Hepatocyte (in vitro differentiated cells): ENCODE measurements around the gene CCDC68. TPM values are rescaled to one million over a fixed set of nuclear protein-coding genes. Genes with fewer than 3 reads are reported as not detected.

ENCODE experiments used
- DNase-seq: peaks from one replicate; pipeline ENCODE4 v3.0.0-alpha.2; 2016; ENCODE audit warnings: low spot score
- H2AFZ ChIP-seq: fragments of 200-600 bp; sonication (generic); 2 replicates; pipeline ENCODE4 v1.6.0; 2016; ENCODE audit warnings: antibody characterized with exemption, mild to moderate bottlenecking
- H3K27ac ChIP-seq: fragments of 200-600 bp; sonication (generic); 2 replicates; pipeline ENCODE4 v1.5.1; 2016; ENCODE audit warnings: mild to moderate bottlenecking
- H3K27me3 ChIP-seq: fragments of 200-600 bp; sonication (generic); 2 replicates; pipeline ENCODE4 v1.6.1; 2016
- H3K36me3 ChIP-seq: fragments of 200-600 bp; sonication (generic); replicated peaks from 2 replicates; pipeline ENCODE4 v1.5.1; 2016; ENCODE audit warnings: low read depth; ENCODE audit not compliant: insufficient read depth
- H3K4me1 ChIP-seq: fragments of 200-600 bp; sonication (generic); 2 replicates; pipeline ENCODE4 v1.5.1; 2016; ENCODE audit warnings: mild to moderate bottlenecking, moderate library complexity; ENCODE audit not compliant: insufficient read depth
- H3K4me2 ChIP-seq: fragments of 200-600 bp; sonication (generic); 2 replicates; pipeline ENCODE4 v1.6.0; 2016
- H3K4me3 ChIP-seq: fragments of 200-600 bp; sonication (generic); 2 replicates; pipeline ENCODE4 v1.5.1; 2016; ENCODE audit warnings: mild to moderate bottlenecking
- H3K79me2 ChIP-seq: fragments of 200-600 bp; sonication (generic); 2 replicates; pipeline ENCODE4 v1.6.0; 2017; ENCODE audit warnings: mild to moderate bottlenecking
- H3K9me2 ChIP-seq: fragments of 200-600 bp; sonication (generic); replicated peaks from 2 replicates; pipeline ENCODE4 v1.6.0; 2017; ENCODE audit warnings: mild to moderate bottlenecking; ENCODE audit not compliant: insufficient read depth
- H3K9me3 ChIP-seq: fragments of 200-600 bp; sonication (generic); 2 replicates; pipeline ENCODE4 v1.5.1; 2016; ENCODE audit warnings: low read depth, mild to moderate bottlenecking
- H4K20me1 ChIP-seq: fragments of 200-600 bp; sonication (generic); 2 replicates; pipeline ENCODE4 v1.6.0; 2016; ENCODE audit warnings: mild to moderate bottlenecking; ENCODE audit not compliant: insufficient read depth, poor library complexity, severe bottlenecking
- CTCF ChIP-seq: fragments of 200-600 bp; sonication (generic); IDR thresholded peaks from 2 replicates; pipeline ENCODE4 v1.5.1; 2016; ENCODE audit warnings: antibody characterized with exemption, mild to moderate bottlenecking; ENCODE audit not compliant: poor library complexity
- EZH2 ChIP-seq: fragments of 200-600 bp; sonication (generic); IDR thresholded peaks from 2 replicates; pipeline ENCODE4 v1.6.1; 2016; ENCODE audit warnings: antibody characterized with exemption, mild to moderate bottlenecking, borderline replicate concordance
- EZH2phosphoT487 ChIP-seq: fragments of 200-600 bp; sonication (generic); IDR thresholded peaks from one replicate; pipeline ENCODE4 v1.6.1; 2018; ENCODE audit warnings: antibody characterized with exemption, mild to moderate bottlenecking, low read depth, moderate library complexity; ENCODE audit not compliant: unreplicated experiment, severe bottlenecking
- WGBS: methylation state at CpG from one replicate; pipeline ENCODE4 v1.1.6; 2016; ENCODE audit warnings: low lambda C conversion rate; ENCODE audit errors: missing lambda C conversion rate; 5-methylcytosine and 5-hydroxymethylcytosine counted together
- polyA plus RNA-seq: library from polyadenylated mRNA; unstranded; fragments of >200 nt; fragmentation: Nextera tagmentation; extraction: Ambion mirVana; gene quantifications from 2 replicates; pipeline ENCODE4 v1.2.1, GENCODE V29; 2016
- total RNA-seq: library from RNA; depleted of rRNA; stranded (reverse); fragments of >200 nt; gene quantifications from 2 replicates; pipeline ENCODE4 v1.2.3, GENCODE V29; 2014

The CCDC68 gene
- total and polyA plus RNA-seq, 2 experiments from 2014 or later = 6.7 to 13.0 TPM

GRCh38 chr18:54924948-54925347 is 34.3 kb downstream of the CCDC68 start:
- no peak overlapping the region for H3K27ac ChIP-seq
- H3K4me2 ChIP-seq = no peak overlapping the region
- H3K4me3 ChIP-seq = no peak overlapping the region
- no peaks in the 10 kb centered on the region for H3K4me1 ChIP-seq
- H3K27me3 ChIP-seq = no peaks in the 10 kb centered on the region
- TF ChIP-seq EZH2phosphoT487 = no peak
- no peak for TF ChIP-seq EZH2
- no peak for TF ChIP-seq CTCF
- H3K9me2 ChIP-seq = no peaks in the 10 kb centered on the region
- no peak overlapping the region for H2AFZ ChIP-seq
- H3K79me2 ChIP-seq = no peaks in the 10 kb centered on the region
- H4K20me1 ChIP-seq = no peaks in the 10 kb centered on the region
- 92% methylated on average over 1 of the region's 1 CpG for WGBS
- no peak for DNase-seq
- H3K9me3 ChIP-seq = no peaks in the 10 kb centered on the region
- H3K36me3 ChIP-seq = no peaks in the 10 kb centered on the region

- H3K36me3 ChIP-seq = no peaks in the 10 kb centered on the region
- no peak for DNase-seq
- no peaks in the 10 kb centered on the region for H3K4me1 ChIP-seq
- no peaks in the 10 kb centered on the region for H3K9me2 ChIP-seq
- no peak overlapping the region for H3K27ac ChIP-seq
- no peak overlapping the region for H3K4me3 ChIP-seq
- no peaks in the 10 kb centered on the region for H3K79me2 ChIP-seq
- no peak overlapping the region for H3K4me2 ChIP-seq
- WGBS = 68% methylated on average over 4 of the region's 4 CpGs
- TF ChIP-seq CTCF (no peak), EZH2 (no peak), EZH2phosphoT487 (no peak)
- no peak overlapping the region for H2AFZ ChIP-seq
- no peaks in the 10 kb centered on the region for H3K27me3 ChIP-seq
- no peaks in the 10 kb centered on the region for H3K9me3 ChIP-seq
- no peaks in the 10 kb centered on the region for H4K20me1 ChIP-seq
Observed at GRCh38 chr18:54923339-54923956, 35.8 kb downstream of the CCDC68 start.

DNA sequence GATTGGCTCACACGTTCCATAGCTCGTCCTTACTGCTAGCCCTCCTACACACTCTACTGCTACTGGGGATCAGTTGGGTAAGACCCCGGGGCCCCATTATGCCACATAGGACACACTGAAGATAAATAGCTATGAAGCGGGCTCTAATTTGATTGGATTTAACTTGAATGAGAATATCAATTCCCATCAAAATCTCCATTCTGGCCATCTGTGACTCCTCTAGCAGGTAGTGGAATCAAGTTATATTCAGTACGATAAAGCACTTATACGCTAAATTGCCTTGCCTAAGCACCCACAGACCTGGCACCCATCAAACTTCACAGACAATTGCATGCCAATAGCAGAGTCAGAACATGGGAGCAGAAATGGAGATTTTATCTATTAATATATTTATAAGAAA is 39.8 kb downstream of the CCDC68 start:
- Histone ChIP-seq H3K4me2 (no peak overlapping the region), H2AFZ (no peak overlapping the region), H3K27me3 (no peaks in the 10 kb centered on the region), H3K9me3 (no peaks in the 10 kb centered on the region), H3K9me2 (no peaks in the 10 kb centered on the region), H3K36me3 (no peaks in the 10 kb centered on the region), H3K4me1 (no peaks in the 10 kb centered on the region), H3K79me2 (no peaks in the 10 kb centered on the region), H3K27ac (no peak overlapping the region), H4K20me1 (no peaks in the 10 kb centered on the region), H3K4me3 (no peak overlapping the region)
- no peak for DNase-seq
- TF ChIP-seq CTCF = no peak
- TF ChIP-seq EZH2 = no peak
- TF ChIP-seq EZH2phosphoT487 = no peak
- 96% methylated on average over 6 of the region's 6 CpGs for WGBS

GRCh38 chr18:54918060-54918459 is 41.2 kb downstream of the CCDC68 start:
- H3K27me3 ChIP-seq = no peaks in the 10 kb centered on the region

More at GRCh38 chr18:54918060-54918459, 41.2 kb downstream of the CCDC68 start:
- no peak overlapping the region for H3K27ac ChIP-seq
- H3K4me2 ChIP-seq = no peak overlapping the region
- H3K4me1 ChIP-seq = no peaks in the 10 kb centered on the region
- TF ChIP-seq EZH2phosphoT487 = no peak
- no peak for TF ChIP-seq CTCF
- DNase-seq = no peak
- H3K4me3 ChIP-seq = no peak overlapping the region
- H3K36me3 ChIP-seq = no peaks in the 10 kb centered on the region
- no peaks in the 10 kb centered on the region for H3K9me3 ChIP-seq
- 73% methylated on average over 4 of the region's 4 CpGs for WGBS
- no peaks in the 10 kb centered on the region for H3K9me2 ChIP-seq
- H2AFZ ChIP-seq = no peak overlapping the region
- no peaks in the 10 kb centered on the region for H4K20me1 ChIP-seq
- H3K79me2 ChIP-seq = no peaks in the 10 kb centered on the region
